PC-3 (cell line): ENCODE results near the gene CLEC19A.

ENCODE experiments used
- CTCF ChIP-seq: fragments of 300-600 bp; sonication (generic); conservative IDR thresholded peaks from 2 replicates; pipeline ENCODE4 v1.5.1; 2017; ENCODE audit warnings: antibody characterized with exemption, low read depth, mild to moderate bottlenecking, low read length
- EZH2 ChIP-seq: fragments of 300-600 bp; sonication (generic); IDR thresholded peaks from one replicate; pipeline ENCODE4 v1.6.1; 2017; ENCODE audit warnings: antibody characterized with exemption, mild to moderate bottlenecking, low read length; ENCODE audit not compliant: unreplicated experiment

- TF ChIP-seq EZH2 (no peak), CTCF (no peak)
These were observed 5.3 kb downstream of the CLEC19A start for GRCh38 chr16:19290860-19291259.
